Fibroblast of mammary gland (primary cell): ENCODE measurements around the gene TOMT.

Source experiments
- DNase-seq: peaks from one replicate; pipeline ENCODE4 v3.0.0-alpha.2; 2010; ENCODE audit warnings: low read depth
- H3K4me3 ChIP-seq: 2 replicates; pipeline ENCODE4 v1.5.1; 2011; ENCODE audit warnings: low read depth, mild to moderate bottlenecking, low read length, moderate library complexity; ENCODE audit not compliant: control insufficient read depth
- TF ChIP-seq, protein P1 (sequence below): conservative IDR thresholded peaks from 2 replicates; pipeline ENCODE4 v1.5.1; 2011; ENCODE audit warnings: low read depth, low read length, inconsistent platforms; ENCODE audit not compliant: control insufficient read depth, insufficient read depth

TOMT gene

DNA sequence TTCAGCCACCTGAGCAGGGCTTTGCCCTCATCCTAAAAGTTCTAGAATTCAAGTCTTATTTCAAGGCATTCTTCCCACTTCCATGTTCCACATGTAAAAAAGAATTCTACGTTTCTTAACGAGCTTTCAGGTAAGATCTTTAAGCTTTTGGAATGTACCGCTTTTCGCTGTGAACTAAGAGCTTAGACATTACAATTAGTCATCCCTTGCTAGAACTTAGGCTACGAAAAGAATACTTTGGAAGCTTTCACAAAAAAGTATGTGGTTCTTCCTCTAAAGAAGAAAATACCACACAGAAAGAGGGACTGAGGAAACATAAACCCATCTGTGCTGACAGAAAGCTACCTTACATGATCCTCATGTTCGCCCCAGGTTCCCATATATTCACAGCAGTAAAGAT is 27.2 kb upstream of the TOMT start:
- TF ChIP-seq, protein P1, sequence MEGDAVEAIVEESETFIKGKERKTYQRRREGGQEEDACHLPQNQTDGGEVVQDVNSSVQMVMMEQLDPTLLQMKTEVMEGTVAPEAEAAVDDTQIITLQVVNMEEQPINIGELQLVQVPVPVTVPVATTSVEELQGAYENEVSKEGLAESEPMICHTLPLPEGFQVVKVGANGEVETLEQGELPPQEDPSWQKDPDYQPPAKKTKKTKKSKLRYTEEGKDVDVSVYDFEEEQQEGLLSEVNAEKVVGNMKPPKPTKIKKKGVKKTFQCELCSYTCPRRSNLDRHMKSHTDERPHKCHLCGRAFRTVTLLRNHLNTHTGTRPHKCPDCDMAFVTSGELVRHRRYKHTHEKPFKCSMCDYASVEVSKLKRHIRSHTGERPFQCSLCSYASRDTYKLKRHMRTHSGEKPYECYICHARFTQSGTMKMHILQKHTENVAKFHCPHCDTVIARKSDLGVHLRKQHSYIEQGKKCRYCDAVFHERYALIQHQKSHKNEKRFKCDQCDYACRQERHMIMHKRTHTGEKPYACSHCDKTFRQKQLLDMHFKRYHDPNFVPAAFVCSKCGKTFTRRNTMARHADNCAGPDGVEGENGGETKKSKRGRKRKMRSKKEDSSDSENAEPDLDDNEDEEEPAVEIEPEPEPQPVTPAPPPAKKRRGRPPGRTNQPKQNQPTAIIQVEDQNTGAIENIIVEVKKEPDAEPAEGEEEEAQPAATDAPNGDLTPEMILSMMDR, result no peak
- no peak for DNase-seq
- peak overlapping the region; percentile 85 for H3K4me3 ChIP-seq

DNA sequence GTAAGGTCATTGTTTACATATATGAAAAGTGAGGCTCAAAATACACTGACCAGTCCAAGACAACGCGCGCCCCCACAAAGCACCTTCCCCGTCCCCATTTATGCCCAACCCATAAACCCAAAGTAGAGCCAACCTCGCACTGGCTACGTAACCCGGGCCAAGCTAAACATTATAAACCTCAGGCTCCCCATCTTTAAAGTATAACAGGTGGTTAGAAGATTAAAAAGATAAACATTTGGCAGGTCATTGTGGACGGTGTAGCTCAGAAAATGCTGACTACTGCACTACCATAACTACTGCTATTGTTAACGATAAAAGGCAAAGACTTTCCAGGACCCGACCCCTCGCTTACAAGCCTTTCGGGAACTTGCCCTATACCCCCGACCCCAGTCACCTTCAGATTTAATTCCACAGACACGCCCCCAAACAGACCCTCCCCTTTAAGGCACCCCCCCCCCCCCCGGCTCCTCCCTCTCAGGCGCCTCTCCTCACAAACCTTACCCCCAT is 25.9 kb upstream of the TOMT start:
- no peak for DNase-seq
- TF ChIP-seq, protein P1, result no peak
- H3K4me3 ChIP-seq, result peak overlapping the region; percentile 85

DNA sequence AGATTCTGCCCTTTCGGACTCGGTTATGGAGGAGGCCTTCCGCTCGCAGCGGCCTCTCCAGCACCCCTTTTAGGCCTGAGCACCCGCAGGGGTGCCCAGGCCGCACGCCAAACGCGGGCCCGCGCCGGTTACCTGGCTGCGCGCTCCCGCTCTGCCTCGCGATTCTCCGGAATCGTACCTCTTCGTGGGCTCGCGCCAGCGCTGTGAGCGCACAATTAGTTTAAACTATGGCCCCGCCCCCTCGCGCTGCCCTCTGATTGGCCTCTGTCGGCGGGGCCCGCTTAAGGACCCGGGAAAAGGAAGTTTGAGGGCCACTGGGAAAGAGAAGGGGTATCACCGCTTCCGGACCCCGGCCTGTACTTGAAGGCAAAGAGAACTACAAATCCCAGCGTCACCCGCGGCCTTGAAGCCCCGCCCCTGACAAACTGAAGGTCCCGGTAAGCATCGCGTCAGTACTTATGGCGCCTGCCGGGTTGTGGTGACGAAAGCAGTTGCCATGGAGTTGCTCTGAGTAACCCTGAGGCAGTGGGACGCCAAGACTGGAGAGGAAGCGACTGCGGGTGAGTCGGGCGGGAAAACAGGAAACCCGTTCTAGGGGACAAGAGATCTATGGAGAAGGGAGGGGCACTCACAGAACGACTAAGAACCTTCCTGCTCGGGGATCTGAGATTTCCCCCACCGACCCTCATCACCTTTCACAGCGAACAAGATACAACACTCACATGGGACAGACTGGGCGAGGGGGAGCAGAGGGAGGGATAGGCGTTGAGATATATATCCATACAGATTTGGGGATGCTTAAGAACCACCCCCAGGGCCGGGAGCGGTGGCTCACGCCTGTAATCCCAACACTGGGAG is 25.2 kb upstream of the TOMT start, which contains the start of the genes LRRC51 and NUMA1:
Gene LRRC51 (plus strand): TSS at position 525 of the 858 bp plus-strand sequence. CDS start 8,234 bp downstream, outside the sequence.
Gene NUMA1 (minus strand): TSS at position 217 of the 858 bp plus-strand sequence. CDS start 44,599 bp downstream, outside the sequence.
- TF ChIP-seq, protein P1, result no peak
- peak; percentile 100 for DNase-seq
- H3K4me3 ChIP-seq, result peak within 1 kb of the TSS; percentile 85

DNA sequence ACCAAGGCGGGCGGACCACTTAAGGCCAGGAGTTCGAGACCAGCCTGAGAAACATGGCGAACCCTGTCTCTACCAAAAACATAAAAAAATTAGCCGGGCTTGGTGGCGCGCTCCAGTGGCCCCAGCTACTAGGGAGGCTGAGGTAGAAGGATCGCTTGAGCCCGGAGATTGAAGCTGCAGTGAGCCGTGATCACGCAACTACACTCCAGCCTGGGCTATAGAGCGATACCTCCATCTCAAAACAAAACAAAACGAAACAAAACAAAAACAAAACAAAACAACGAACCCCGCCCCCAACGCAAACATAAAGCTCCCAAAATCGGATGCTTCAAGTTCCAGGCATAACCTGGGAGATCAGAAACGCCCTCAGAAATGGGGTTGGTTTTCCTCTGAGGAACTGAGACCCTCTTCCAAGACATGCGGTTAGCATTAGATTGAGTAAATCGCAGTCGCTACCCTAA is 24.5 kb upstream of the TOMT start:
- TF ChIP-seq, protein P1, result no peak
- DNase-seq, result no peak
- H3K4me3 ChIP-seq, result peak overlapping the region; percentile 85

DNA sequence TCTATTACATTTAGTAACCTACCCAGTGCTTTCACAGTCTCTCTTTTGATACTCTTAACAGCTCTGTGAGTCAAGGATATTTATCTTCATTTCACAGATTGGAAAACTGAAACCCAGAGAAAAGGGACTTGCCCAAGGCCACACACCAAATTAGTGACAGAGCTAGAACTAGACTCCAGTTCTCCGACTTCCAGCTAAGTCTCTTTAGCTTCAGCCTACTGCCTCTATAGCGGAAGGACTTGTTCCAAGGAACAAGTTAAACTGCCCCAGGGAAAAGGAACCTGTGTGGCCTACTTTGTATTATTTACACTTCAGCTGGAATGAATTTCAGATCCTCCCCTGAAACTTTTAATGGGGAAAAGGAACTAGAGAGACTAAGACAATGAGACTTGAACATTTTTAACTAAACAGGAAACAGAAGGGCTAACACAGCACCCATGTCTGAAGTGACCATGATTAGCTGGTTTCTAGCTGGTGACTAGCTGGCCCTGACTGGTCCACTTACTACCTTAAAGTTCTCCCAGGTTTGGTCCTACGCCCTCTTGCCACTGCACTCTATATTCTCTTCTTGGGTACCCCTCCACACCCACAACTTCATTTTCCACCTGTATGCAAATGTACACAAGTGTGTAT is 23.8 kb upstream of the TOMT start:
- no peak overlapping the region for H3K4me3 ChIP-seq
- DNase-seq, result no peak
- TF ChIP-seq, protein P1, result no peak

DNA sequence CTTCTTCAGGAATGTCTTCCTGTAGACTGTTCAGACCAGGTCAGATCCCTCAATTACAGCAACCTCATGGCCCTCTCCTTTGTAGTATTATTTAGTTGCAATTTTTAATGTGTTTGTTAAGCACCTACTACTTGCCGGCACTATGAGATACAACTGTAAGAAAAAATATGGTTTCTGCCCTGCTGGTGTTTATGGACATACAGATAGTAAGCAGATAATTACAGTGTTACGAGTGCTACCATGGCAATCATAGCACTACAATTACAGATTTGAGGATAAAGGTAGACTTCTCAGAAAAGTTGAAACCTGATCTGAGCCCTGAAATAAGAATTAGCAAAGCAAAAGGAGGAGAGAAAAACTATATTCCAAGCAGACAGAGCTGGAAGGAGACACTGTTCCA is 22.3 kb upstream of the TOMT start:
- no peak for DNase-seq
- no peak overlapping the region for H3K4me3 ChIP-seq
- TF ChIP-seq, protein P1, result no peak
